K562 (cell line): ENCODE data around the gene MYO18A. TPM values are rescaled to one million over a fixed set of nuclear protein-coding genes. Genes with fewer than 3 reads are reported as not detected.

Experiments
- ATAC-seq: fragments of 200-7000 bp; cut with Tn5 transposase; 3 replicates; pipeline ENCODE4 v1.9.1; 2020; ENCODE audit warnings: moderate library complexity
- BruUV-seq: library from RNA; stranded (reverse); fragments of 400-500 nt; replicated peaks from 2 replicates; lab custom pipeline; 2021; lab: Mats Ljungman, UMichigan
- CTCF ChIA-PET: fragments of 300-600 bp; formaldehyde crosslinking; extraction: SDS; loops from one replicate; lab custom pipeline; 2021; ENCODE audit warnings: low intra/inter-chr PET ratio; lab: Yijun Ruan, JAX
- POLR2A ChIA-PET: fragments of 300-600, 350-650 bp; sonication (Branson Sonifier 250); formaldehyde crosslinking; extraction: SDS; loops from one replicate; lab custom pipeline; 2021; ENCODE audit warnings: antibody characterized with exemption, inconsistent platforms; lab: Yijun Ruan, JAX
- DNase-seq, 4 experiments: peaks; one replicate each; pipeline versions ENCODE4 v3.0.0 to v3.0.0-alpha.2; 2011 to 2018; ENCODE audit warnings: low spot score in 3 of 4, mixed read lengths in 3 of 4; ENCODE audit errors: extremely low read depth in 1 of 4
- FAIRE-seq: peaks from 2 replicates; lab custom pipeline; 2011; peaks lifted over from hg19 to GRCh38; lab: Jason Lieb, UNC
- H2AFZ ChIP-seq: 2 replicates; pipeline ENCODE4 v1.6.0; 2011; ENCODE audit warnings: low read depth, low read length, control low read depth, inconsistent platforms
- H3K27ac ChIP-seq: fragments of 200-600 bp; 3 replicates; pipeline ENCODE4 v1.8.0; 2011; ENCODE audit warnings: low read depth, mild to moderate bottlenecking, control low read depth, inconsistent platforms, low read length, moderate library complexity, mixed read lengths; ENCODE audit errors: extremely low read depth
- H3K27me3 ChIP-seq, 2 experiments: fragments of 300-600 bp in 1 of 2; 2 replicates in 1 of 2; 3 replicates in 1 of 2; pipeline versions ENCODE4 v1.6.0 to v1.8.0; 2011; ENCODE audit warnings: inconsistent platforms in 2 of 2, low read length in 2 of 2, mild to moderate bottlenecking in 1 of 2, mixed read lengths in 1 of 2, moderate library complexity in 1 of 2; ENCODE audit not compliant: control insufficient read depth in 2 of 2, insufficient read depth in 2 of 2
- H3K36me3 ChIP-seq: fragments of 300-600 bp; 3 replicates; pipeline ENCODE4 v1.8.0; 2011; ENCODE audit warnings: mild to moderate bottlenecking, low read length, inconsistent platforms; ENCODE audit not compliant: control insufficient read depth, insufficient read depth
- H3K4me1 ChIP-seq, 2 experiments: fragments of 200-600 bp in 1 of 2; replicated peaks in 1 of 2; 2 replicates in 1 of 2; 3 replicates in 1 of 2; pipeline versions ENCODE4 v1.5.1 to v1.8.0; 2011; ENCODE audit warnings: inconsistent platforms in 2 of 2, low read length in 2 of 2, mild to moderate bottlenecking in 1 of 2, mixed read lengths in 1 of 2, moderate library complexity in 1 of 2; ENCODE audit not compliant: control insufficient read depth in 2 of 2, insufficient read depth in 2 of 2
- H3K4me2 ChIP-seq: 2 replicates; pipeline ENCODE4 v1.6.1; 2011; ENCODE audit warnings: low read length, control low read depth, inconsistent platforms, mixed read lengths; ENCODE audit not compliant: insufficient read depth
- H3K4me3 ChIP-seq: fragments of 200-600 bp; sonication (generic), shearing (Covaris generic); 2 replicates; pipeline ENCODE4 v1.5.1; 2016; ENCODE audit warnings: control low read depth, inconsistent platforms
- H3K79me2 ChIP-seq: fragments of 200-600 bp; 3 replicates; pipeline ENCODE4 v1.8.0; 2011; ENCODE audit warnings: low read length, inconsistent platforms; ENCODE audit not compliant: control insufficient read depth, insufficient read depth
- H3K9ac ChIP-seq, 2 experiments: 2 replicates each; pipeline versions ENCODE4 v1.6.0 to v1.6.1; 2011; ENCODE audit warnings: low read depth in 2 of 2, low read length in 2 of 2, control low read depth in 1 of 2, inconsistent platforms in 1 of 2, mild to moderate bottlenecking in 1 of 2, mixed read lengths in 1 of 2; ENCODE audit not compliant: insufficient read depth in 1 of 2
- H3K9me1 ChIP-seq: one replicate; pipeline ENCODE4 v1.6.0; 2011; ENCODE audit warnings: inconsistent platforms, mild to moderate bottlenecking, low read length, moderate library complexity; ENCODE audit not compliant: control insufficient read depth, insufficient read depth
- H3K9me3 ChIP-seq: replicated peaks from 2 replicates; pipeline ENCODE4 v1.5.1; 2011; ENCODE audit warnings: low read depth, low read length, inconsistent platforms; ENCODE audit not compliant: control insufficient read depth, insufficient read depth
- H4K20me1 ChIP-seq: replicated peaks from 2 replicates; pipeline ENCODE4 v1.6.1; 2011; ENCODE audit warnings: low read length, inconsistent platforms, mixed read lengths; ENCODE audit not compliant: control insufficient read depth, insufficient read depth
- CGGBP1 ChIP-seq: fragments of 250-450 bp; sonication (Bioruptor Pico); IDR thresholded peaks from 2 replicates; pipeline ENCODE4 v1.9.0; 2021; ENCODE audit warnings: mild to moderate bottlenecking
- FOXM1 ChIP-seq, 2 experiments: fragments of 450-650 bp in 1 of 2; sonication (generic) in 1 of 2; formaldehyde crosslinking in 1 of 2; IDR thresholded peaks; 2 replicates each; pipeline versions ENCODE4 v1.6.1 to v1.9.0; 2017 to 2022; ENCODE audit warnings: low read depth in 2 of 2, mild to moderate bottlenecking in 2 of 2, missing genetic modification reagents in 1 of 2, moderate library complexity in 1 of 2
- HDAC8 ChIP-seq: fragments of 450-650 bp; IDR thresholded peaks from 2 replicates; pipeline ENCODE4 v1.6.1; 2016; ENCODE audit warnings: mild to moderate bottlenecking, missing genetic modification characterization, moderate library complexity, missing compliant biosample characterization
- KDM5B ChIP-seq: fragments of 200-600 bp; sonication (generic); IDR thresholded peaks from 2 replicates; pipeline ENCODE4 v1.6.1; 2012; ENCODE audit warnings: low read depth, mild to moderate bottlenecking, moderate library complexity, low read length, control low read depth, inconsistent platforms; ENCODE audit not compliant: insufficient replicate concordance
- PBX2 ChIP-seq, 2 experiments: IDR thresholded peaks in 1 of 2; conservative IDR thresholded peaks in 1 of 2; 2 replicates each; pipeline ENCODE4 v1.6.1; 2016; ENCODE audit warnings: low read depth in 2 of 2, mild to moderate bottlenecking in 1 of 2, missing compliant biosample characterization in 1 of 2, missing genetic modification characterization in 1 of 2, moderate library complexity in 1 of 2
- POLR3A ChIP-seq: IDR thresholded peaks from 2 replicates; pipeline ENCODE4 v1.6.1; 2011; ENCODE audit warnings: borderline replicate concordance, mild to moderate bottlenecking, moderate library complexity; ENCODE audit not compliant: insufficient read length, insufficient read depth; ENCODE audit errors: extremely low read depth
- PRDM10 ChIP-seq: fragments of 450-650 bp; IDR thresholded peaks from 2 replicates; pipeline ENCODE4 v1.6.1; 2018; ENCODE audit not compliant: partially characterized antibody
- ZC3H11A ChIP-seq: IDR thresholded peaks from 2 replicates; pipeline ENCODE4 v1.6.1; 2012; ENCODE audit warnings: low read depth, low read length, improper control_type of control experiment
- ZNF584 ChIP-seq: fragments of 200-800 bp; sonication (Bioruptor generic); IDR thresholded peaks from 2 replicates; pipeline ENCODE4 v1.6.1; 2016; ENCODE audit warnings: low read depth, mild to moderate bottlenecking, missing genetic modification characterization, missing compliant biosample characterization
- ZNF668 ChIP-seq: fragments of 250-450 bp; sonication (Bioruptor Pico); IDR thresholded peaks from 2 replicates; pipeline ENCODE4 v1.8.0; 2022; ENCODE audit warnings: mild to moderate bottlenecking, inconsistent platforms
- ZNF740 ChIP-seq, 3 experiments: fragments of 200-800 bp in 1 of 3; sonication (Bioruptor generic) in 1 of 3; sonication (generic) in 1 of 3; formaldehyde crosslinking in 1 of 3; IDR thresholded peaks; 2 replicates each; pipeline versions ENCODE4 v1.6.1 to v1.8.0; 2016 to 2022; ENCODE audit warnings: mild to moderate bottlenecking in 2 of 3, missing compliant biosample characterization in 2 of 3, missing genetic modification characterization in 2 of 3, missing genetic modification reagents in 1 of 3
- WGBS: fragments of 100-300 bp; shearing (Covaris generic); methylation state at CpG from one replicate; pipeline ENCODE4 v1.1.6; 2016; ENCODE audit warnings: low coverage, mixed read lengths; ENCODE audit not compliant: insufficient coverage; ENCODE audit errors: missing lambda C conversion rate; 5-methylcytosine and 5-hydroxymethylcytosine counted together
- in situ Hi-C: fragments of 300-500 bp; cut with MboI; formaldehyde crosslinking; loops from 4 replicates; pipeline ENCODE4 v1.15.0; 2018; ENCODE audit warnings: inconsistent platforms, mixed read lengths
- intact Hi-C: fragments of 100-400 bp; cut with micrococcal nuclease; formaldehyde crosslinking; loops from 2 replicates; pipeline ENCODE4 v1.14.2; 2022
- polyA plus RNA-seq, 8 experiments: library from polyadenylated mRNA; depleted of rRNA in 4 of 8; stranded (reverse) in 5 of 8; unstranded in 3 of 8; fragments of >200 nt; fragmentation: Nextera tagmentation in 2 of 8; fragmentation: Illumina TruSeq in 1 of 8; extraction: Ambion mirVana in 2 of 8; extraction: Trizol in 1 of 8; gene quantifications; 2 replicates each; pipeline versions ENCODE4 v1.2.1 to v1.2.3, GENCODE V29; 2011 to 2014; ENCODE audit warnings: inconsistent platforms in 1 of 8, missing spikeins in 1 of 8
- total RNA-seq, 7 experiments: library from RNA; depleted of rRNA in 6 of 7; stranded (reverse); fragments of >200 nt in 6 of 7; fragmentation: Illumina TruSeq in 2 of 7; extraction: Trizol in 2 of 7; gene quantifications; 2 replicates each; pipeline versions ENCODE4 v1.2.1 to v1.2.3, GENCODE V29; 2011 to 2021; ENCODE audit warnings: low replicate concordance in 1 of 7

MYO18A gene
- total and polyA plus RNA-seq, 9 of the 15 experiments (the other 6 are each of a cell fraction or from before 2014, with no cell fraction given) = 2.5 to 65.4 (median 17.1) TPM

- intact Hi-C loops = loop anchor here (10.0 kb wide), 4 partner anchors 103 to 473 kb away; partner anchors contain the start of gene CRYBA1
- H3K4me1 ChIP-seq = peaks cover 45 to 51% of the 10 kb centered on the region in 2 experiments
- DNase-seq (no peak), FAIRE-seq (no peak), ATAC-seq (no peak)
- peaks cover 15% of the 10 kb centered on the region for H4K20me1 ChIP-seq
- in situ Hi-C loops = no loop called here
- H3K9me3 ChIP-seq = no peaks in the 10 kb centered on the region
- H3K27me3 ChIP-seq = no peaks in the 10 kb centered on the region
- WGBS = 59% methylated on average over 4 of the region's 4 CpGs
- no peak overlapping the region for H2AFZ ChIP-seq
- H3K36me3 ChIP-seq = peaks cover 15% of the 10 kb centered on the region
- BruUV-seq = no TSS peak
- peak overlapping the region; percentile 37; the same call in 1 of the 3 replicates for H3K27ac ChIP-seq
- H3K4me3 ChIP-seq = no peak overlapping the region
- ChIA-PET POLR2A (interaction anchor here (0.6 kb wide), 1 partner anchor 1193 kb away, joined by 3 read pairs; no protein-coding TSS in a partner anchor), CTCF (interaction anchor here (0.6 kb wide), 1 partner anchor 451 kb away, joined by 3 read pairs; no protein-coding TSS in a partner anchor)
- H3K4me2 ChIP-seq = peak overlapping the region; percentile 74; the same call in 1 of the 2 replicates
- peaks cover 7% of the 10 kb centered on the region for H3K9me1 ChIP-seq
- peaks cover 85% of the 10 kb centered on the region for H3K79me2 ChIP-seq
- peak overlapping the region in 1 of 2 experiments; percentile 22; a peak in 1 of 4 replicates for H3K9ac ChIP-seq
- TF ChIP-seq PBX2 (CRISPR knock-in tag; IDR thresholded peaks at IDR 0.05; ENCODE audit: low read depth) (no peak), PBX2 (tag; conservative IDR thresholded peaks at IDR 0.05; ENCODE audit: low read depth) (no peak), ZNF740 (CRISPR knock-in tag; IDR thresholded peaks at IDR 0.05) (no peak), ZNF740 (tag; IDR thresholded peaks at IDR 0.05) (no peak), PRDM10 (no peak), ZNF584 (CRISPR knock-in tag) (no peak), FOXM1 (IDR thresholded peaks at IDR 0.05; ENCODE audit: low read depth) (no peak), FOXM1 (CRISPR knock-in tag; IDR thresholded peaks at IDR 0.05; ENCODE audit: low read depth) (no peak), ZC3H11A (no peak), ZNF668 (CRISPR knock-in tag) (no peak), CGGBP1 (no peak), HDAC8 (tag) (no peak), POLR3A (no peak), KDM5B (no peak)
Measured at GRCh38 chr17:29141514-29141876, 38.7 kb downstream of the MYO18A start.
